Effector CD8-positive, alpha-beta T cell (primary cell): ENCODE data around the gene XAGE5.
"Not testable (repeated sequence)": the region's sequence is repeated elsewhere in the genome, so short reads cannot be mapped to it uniquely, and the experiment has no call there.

Experiments used
- DNase-seq: peaks from one replicate; lab custom pipeline; 2025; lab: John Stamatoyannopoulos, UW
- total RNA-seq, 4 experiments: gene quantifications; one replicate each; lab custom pipeline; 2026; lab: John Stamatoyannopoulos, UW

Gene XAGE5, protein sequence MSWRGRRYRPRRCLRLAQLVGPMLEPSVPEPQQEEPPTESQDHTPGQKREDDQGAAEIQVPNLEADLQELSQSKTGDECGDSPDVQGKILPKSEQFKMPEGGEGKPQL
- total RNA-seq, result 0 reads per million in 4 experiments

DNA sequence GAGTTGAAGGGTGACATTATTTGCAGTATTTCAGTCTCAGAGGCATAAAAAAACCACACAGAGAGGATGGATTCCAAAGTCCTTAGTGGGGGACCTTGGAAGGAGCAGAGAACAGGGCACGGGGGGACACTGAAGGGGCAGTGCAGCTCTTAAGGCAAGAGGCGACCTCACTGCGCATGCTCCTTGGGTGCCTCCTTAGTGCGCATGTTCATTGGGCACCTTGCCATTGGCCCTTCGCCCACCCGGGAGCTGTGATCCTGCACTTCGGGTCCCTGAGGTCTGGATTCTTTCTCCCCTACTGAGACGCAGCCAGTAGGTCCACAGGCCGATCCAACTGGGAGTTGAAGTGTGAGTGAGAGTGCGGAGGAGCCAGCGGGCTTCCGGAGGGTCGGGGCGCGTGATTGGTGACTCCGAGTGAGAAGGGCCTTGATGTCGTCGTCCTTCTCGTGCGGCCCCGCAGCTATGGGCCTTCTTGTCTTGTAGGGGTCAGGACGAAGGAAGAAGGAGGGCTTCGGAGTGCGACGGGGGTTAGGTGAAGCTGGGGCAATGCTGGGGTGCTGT lies at the start of gene XAGE5:
Gene XAGE5, plus strand, starts transcription at position 223 of the 561 bp plus-strand sequence. CDS start 1,280 bp downstream, outside the sequence.
- no peak for DNase-seq

DNA sequence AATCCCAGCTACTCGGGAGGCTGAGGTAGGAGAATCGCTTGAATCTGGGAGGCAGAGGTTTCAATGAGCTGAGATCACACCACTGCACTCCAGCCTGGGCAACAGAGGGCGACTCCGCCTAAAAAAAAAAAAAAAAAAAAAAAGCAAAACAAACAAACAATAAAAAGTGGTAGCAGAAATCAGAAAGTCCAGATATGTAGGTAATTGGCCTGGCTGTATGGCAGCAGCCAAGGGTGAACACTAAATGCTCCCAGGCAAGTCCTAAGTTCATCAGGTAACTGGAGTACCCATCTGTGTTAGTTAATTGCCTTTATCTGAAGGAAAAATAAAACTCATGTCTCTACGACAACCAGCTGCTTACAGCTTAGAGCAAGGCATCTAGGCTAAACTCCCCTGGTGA lies 45.1 kb upstream of the XAGE5 start:
- DNase-seq, result not testable (repeated sequence)

DNA sequence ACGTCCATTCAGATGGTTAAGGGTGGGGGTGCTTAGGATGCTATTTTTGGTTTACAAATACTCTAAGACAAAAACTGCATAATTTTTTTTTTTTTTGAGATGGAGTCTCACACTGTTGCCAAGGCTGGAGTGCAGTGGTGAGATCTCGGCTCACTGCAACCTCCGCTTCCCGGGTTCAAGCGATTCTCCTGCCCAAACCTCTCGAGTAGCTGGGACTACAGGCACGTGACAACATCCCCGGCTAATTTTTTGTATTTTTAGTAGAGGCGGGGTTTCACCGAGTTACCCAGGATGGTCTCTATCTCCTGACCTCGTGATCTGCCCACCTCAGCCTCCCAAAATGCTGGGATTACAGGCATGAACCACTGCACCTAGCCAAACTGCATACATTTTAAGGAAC lies 37.6 kb upstream of the XAGE5 start:
- not testable (repeated sequence) for DNase-seq

DNA sequence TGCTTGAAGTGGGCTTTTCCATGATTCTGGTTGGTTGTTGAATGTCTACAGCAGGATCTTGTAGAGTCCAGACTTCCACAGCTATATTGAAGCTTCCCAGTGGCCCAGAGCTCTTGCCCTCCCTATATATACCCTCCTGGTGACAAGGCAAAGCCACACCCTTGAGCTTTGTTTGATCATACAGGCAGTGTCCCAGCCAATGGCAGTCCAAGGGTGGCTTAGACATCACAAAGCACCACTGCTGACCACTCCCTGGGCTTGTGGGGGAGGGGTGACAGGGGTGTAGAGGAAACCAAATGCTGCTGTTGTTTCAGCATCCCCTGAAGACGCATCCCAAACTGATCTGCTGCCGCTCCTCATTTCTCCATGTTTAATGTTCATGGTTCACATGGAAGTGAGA lies 13.8 kb upstream of the XAGE5 start, which contains the start of gene SPANXN5:
Gene SPANXN5, minus strand, starts transcription at position 101 of the 400 bp plus-strand sequence. Its CDS starts 79 bp downstream, at position 22.
- not testable (repeated sequence) for DNase-seq

DNA sequence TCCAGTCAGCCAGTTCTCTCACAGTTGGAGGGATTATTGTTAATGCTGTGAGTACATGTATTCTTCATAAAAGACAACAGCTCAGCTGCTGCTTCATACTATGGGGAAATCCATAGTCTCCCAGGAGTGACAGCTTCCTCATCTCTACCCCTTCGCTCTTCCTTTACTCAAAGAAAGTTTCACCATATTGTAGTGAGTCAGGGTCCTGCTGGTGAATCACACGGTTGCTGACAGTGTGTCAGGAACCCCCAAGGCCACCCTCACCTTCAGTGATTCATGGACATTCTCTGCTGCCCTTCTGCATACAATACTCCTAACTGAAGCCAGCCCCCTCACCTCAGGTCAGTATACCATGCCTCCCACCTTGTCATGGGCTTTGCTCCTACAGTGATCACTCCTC lies 6.2 kb upstream of the XAGE5 start:
- DNase-seq, result not testable (repeated sequence)

DNA sequence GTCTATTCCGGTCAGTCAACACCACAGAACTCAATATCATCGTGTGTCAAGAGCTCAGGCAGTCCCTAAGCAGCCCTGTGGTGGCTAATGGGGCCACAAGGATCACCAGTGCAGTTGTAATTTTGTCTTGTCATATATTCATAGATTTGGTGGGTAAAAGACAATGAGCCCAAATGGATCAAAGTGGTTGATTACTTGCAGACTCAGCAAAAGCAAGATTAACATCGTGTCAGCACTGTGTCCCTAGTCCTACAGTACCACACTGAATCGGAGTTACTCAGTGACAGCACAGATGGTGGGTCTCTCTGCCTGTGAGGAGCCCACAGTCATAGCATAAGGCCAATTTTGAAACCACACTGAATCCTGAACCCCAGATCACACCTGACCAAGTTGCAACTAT lies 8.7 kb downstream of the XAGE5 start:
- no peak for DNase-seq

DNA sequence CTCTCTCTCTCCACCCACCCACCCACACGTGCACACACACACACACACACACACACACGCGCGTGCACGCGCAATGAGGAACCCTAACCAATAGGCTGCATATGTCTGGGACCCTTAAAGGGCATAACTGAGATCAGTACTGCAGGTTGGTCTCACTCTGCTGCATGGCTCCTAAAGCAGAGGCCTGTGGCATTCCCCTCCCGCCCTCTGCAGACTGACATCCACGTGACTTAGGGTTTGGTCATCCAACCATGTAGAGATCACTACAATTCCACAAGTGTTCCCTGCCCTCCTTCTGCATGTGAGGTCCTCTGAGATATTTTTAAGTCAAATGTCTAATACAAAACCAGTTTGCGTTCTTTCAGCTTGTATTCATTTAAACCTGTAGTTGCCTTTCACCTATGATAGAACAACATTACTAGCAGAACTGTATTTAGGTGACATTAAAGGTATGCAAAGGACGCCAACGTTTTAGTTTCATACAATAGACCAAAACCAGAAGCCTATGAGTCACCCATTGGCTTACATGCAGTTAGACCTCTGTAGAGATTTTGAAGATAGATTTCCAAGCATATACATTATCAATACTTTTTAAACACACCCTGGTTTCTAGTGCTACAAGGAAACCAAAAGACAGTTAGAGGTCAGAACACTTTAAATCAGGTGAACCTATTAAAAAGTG lies 10.1 kb downstream of the XAGE5 start:
- DNase-seq, result no peak

DNA sequence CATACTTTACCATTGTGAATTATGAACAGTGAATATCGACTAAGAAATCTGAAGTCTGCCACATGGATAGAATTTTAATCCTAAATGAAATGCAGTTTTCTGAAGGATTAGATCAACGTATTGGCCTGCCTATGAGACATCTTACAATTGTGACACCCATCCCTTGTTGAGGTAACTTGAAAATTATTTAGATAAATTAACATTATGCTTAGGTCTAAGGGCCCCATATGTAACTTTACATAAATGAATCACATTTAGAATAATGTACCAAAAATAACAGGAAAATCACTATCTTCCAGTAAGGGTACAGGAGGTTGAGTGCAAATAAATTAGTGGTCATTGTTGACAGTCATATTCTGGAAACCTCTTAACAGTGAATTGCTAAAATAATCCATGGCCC lies 13.5 kb downstream of the XAGE5 start:
- DNase-seq, result no peak

DNA sequence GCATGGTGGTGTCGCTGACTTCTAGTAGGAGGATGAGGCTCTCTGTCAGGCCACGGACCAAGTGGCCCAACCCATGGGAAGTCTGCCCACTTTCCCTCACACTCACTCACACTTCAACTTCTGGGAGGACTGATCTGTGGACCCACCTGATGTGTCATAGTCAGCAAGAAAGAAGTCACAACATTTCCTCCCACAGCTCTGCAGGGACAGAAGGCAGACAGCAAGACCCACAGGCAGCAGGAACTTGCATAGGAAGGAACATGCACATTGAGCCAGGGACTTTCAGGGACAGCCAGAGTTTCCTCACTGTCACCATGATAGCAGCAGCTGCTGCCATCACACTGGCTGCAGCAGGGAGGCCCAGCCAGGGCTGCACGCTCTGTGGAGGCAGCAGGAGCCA lies 19.5 kb downstream of the XAGE5 start:
- DNase-seq, result no peak

DNA sequence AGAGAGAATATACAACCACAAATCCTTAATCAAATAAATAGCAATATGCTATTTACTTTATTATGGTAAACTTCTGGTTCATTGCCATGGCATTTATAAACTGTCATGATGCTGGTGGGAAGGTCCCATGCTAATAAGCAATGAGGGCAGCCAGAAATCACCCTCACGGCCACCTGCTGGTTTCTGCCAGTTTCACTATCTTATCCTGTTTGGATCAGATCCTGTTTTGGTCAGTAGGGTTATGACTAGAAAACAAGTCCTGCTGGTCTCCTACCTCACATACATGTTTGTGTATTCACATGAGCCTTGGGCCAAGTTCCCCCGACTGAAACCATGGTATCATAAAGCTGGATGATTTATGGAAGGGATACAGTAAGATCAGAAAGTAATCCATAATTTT lies 28.1 kb downstream of the XAGE5 start:
- DNase-seq, result no peak

DNA sequence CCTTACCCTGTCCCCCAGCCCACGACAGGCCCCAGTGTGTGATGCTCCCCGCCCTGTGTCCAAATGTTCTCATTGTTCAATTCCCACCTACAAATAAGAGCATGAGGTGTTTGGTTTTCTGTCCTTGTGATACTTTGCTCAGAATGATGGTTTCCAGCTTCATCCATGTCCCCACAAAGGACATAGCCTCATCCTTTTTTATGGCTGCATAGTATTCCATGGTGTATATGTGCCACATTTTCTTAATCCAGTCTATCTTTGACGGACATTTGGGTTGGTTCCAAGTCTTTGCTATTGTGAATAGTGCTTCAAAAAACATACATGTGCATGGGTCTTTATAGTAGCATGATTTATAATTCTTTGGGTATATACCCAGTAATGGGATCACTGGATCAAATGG lies 32.5 kb downstream of the XAGE5 start:
- DNase-seq, result not testable (repeated sequence)

DNA sequence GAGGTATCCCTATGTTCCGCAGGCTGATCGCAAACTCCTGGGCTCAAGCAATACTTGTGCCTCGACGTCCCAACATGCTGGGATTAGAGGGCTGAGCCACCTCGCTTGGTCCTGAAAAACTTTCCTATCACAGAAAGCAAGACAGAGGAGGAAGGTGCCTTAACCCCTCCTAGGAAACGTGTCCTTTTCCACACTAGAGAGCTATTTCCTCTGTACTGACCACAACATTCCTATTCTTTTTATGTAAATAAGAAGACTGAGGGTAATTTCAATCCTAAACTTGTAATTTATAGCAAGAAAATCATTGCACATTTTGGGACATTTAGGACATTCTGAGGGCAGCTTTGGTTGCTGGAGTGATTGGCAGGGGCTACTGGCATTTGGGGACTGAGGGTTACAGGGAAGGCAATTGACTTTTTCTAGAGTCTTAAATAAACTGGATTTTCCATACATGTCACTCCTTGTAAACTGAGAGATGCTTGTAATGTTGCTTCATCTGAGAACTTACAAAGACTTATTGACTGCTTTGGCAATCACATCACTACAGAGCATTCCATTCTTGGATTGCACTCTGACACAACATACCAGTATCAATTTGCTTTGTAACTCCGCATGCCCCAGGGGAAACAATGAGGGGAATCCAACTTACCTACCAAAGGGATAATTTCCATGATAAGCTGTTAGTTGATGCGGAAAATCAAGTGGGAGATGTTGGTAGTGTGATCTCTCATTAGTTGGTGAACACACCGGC lies 41.2 kb downstream of the XAGE5 start:
- no peak for DNase-seq

DNA sequence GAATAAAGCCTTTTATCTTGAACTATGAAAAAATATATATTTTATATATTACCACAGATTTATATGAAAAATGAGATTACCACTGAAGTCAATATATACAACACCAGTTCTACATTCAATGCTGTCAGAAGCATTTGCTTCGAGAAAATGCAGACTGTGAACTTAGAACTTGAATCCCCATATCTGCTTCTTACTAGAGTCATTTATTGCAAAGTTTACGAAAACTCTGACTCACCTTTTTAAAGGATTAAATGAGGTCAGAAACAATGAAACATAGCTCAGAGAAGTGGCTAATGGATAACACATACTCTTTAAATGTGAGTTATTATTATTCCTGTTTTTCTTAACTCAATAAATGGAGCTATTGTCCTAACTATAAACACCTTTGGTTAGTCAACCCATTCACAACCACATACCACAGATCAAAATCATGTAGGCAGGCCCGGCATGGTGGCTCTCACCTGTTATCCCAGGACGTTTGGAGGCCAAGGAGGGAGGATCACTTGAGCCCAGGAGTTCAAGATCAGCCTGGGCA lies 46.0 kb downstream of the XAGE5 start:
- DNase-seq, result not testable (repeated sequence)

DNA sequence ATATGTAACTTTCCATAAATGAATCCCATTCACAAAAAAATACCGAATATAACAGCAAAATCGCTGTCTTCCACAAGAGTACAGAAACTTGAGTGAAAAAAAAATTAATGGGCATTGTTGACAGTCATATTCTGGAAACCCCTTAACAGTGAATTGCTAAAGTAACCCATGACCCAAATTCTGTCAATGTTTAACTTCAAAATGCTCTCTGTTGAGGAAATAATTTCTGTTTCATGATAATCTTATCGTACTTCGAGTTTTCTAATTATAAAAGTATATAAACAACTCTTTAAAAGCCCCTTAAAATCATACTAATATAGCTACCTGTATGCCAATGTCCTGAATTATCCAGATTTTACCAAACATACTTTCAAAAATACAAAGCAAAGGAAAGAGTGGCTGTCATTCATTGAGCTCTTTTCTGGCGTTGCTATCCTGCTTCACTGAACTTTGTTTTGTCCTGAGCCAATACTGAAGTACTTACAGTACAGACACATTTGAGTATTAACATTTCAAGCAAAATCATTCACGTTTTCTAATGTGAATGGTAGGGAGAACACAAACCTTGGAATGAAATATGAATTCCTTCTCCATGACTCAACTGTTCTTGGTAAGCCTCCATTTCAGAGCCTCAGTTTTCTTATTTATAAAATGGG lies 54.4 kb downstream of the XAGE5 start:
- DNase-seq, result no peak
